A673 (cell line): Measurements from ENCODE around the gene EML6. TPM values are rescaled to one million over a fixed set of nuclear protein-coding genes. Genes with fewer than 3 reads are reported as not detected.
A peak's percentile ranks its signal among the peaks of the same experiment; 100 is the strongest.

ENCODE experiments used
- BruUV-seq: library from RNA; stranded (reverse); fragments of 400-500 nt; replicated peaks from 2 replicates; lab custom pipeline; 2021; lab: Mats Ljungman, UMichigan
- CTCF ChIA-PET: fragments of 300-600 bp; sonication (Branson Sonifier 250); formaldehyde crosslinking; loops from one replicate; lab custom pipeline; 2022; ENCODE audit warnings: antibody characterized with exemption; lab: Charles Lee
- POLR2A ChIA-PET: fragments of 300-600 bp; sonication (Branson Sonifier 250); formaldehyde crosslinking; loops from one replicate; lab custom pipeline; 2022; ENCODE audit warnings: antibody characterized with exemption; ENCODE audit not compliant: low non-redundant PET; lab: Charles Lee
- DNase-seq: peaks from one replicate; pipeline ENCODE4 v3.0.0-alpha.2; 2015; ENCODE audit warnings: low spot score
- H3K27ac ChIP-seq: fragments of 200-600 bp; sonication (generic); 2 replicates; pipeline ENCODE4 v1.5.1; 2016; ENCODE audit warnings: mixed run types, low read depth, mild to moderate bottlenecking, mixed read lengths, antibody characterized with exemption, low read length; ENCODE audit not compliant: poor library complexity, severe bottlenecking
- H3K27me3 ChIP-seq: fragments of 200-600 bp; sonication (generic); replicated peaks from 2 replicates; pipeline ENCODE4 v1.6.1; 2017; ENCODE audit warnings: mixed run types, low read depth, mild to moderate bottlenecking, mixed read lengths, antibody characterized with exemption, low read length; ENCODE audit not compliant: insufficient read depth, poor library complexity
- H3K36me3 ChIP-seq: fragments of 200-600 bp; sonication (generic); 2 replicates; pipeline ENCODE4 v1.6.1; 2016; ENCODE audit warnings: mixed run types, mild to moderate bottlenecking, mixed read lengths, antibody characterized with exemption, low read length; ENCODE audit not compliant: insufficient read depth, poor library complexity, severe bottlenecking
- H3K4me1 ChIP-seq: fragments of 200-600 bp; sonication (generic); 2 replicates; pipeline ENCODE4 v1.6.1; 2017; ENCODE audit warnings: mixed run types, mild to moderate bottlenecking, mixed read lengths, antibody characterized with exemption, low read length; ENCODE audit not compliant: insufficient read depth, poor library complexity, severe bottlenecking
- H3K4me3 ChIP-seq: fragments of 200-600 bp; sonication (generic); 2 replicates; pipeline ENCODE4 v1.5.1; 2016; ENCODE audit warnings: low read depth, mixed run types, mild to moderate bottlenecking, mixed read lengths, low read length; ENCODE audit not compliant: poor library complexity, severe bottlenecking
- H3K9me3 ChIP-seq: fragments of 200-600 bp; sonication (generic); 2 replicates; pipeline ENCODE4 v1.6.1; 2016; ENCODE audit warnings: mixed run types, low read depth, mild to moderate bottlenecking, mixed read lengths, antibody characterized with exemption, low read length; ENCODE audit not compliant: poor library complexity, severe bottlenecking
- EZH2 ChIP-seq: fragments of 200-600 bp; sonication (generic); IDR thresholded peaks from 2 replicates; pipeline ENCODE4 v1.6.1; 2017; ENCODE audit warnings: borderline replicate concordance, low read depth, mild to moderate bottlenecking, mixed read lengths, antibody characterized with exemption, low read length; ENCODE audit not compliant: poor library complexity, severe bottlenecking
- intact Hi-C: fragments of 100-400 bp; cut with micrococcal nuclease; formaldehyde crosslinking; loops from one replicate; pipeline ENCODE4 v1.10.0; 2022; ENCODE audit not compliant: unreplicated experiment
- total RNA-seq: library from RNA; stranded (reverse); gene quantifications from 2 replicates; pipeline ENCODE4 v1.2.3, GENCODE V29; 2021
- TF ChIP-seq, protein P1 (sequence below): fragments of 300-800, 200-600 bp; sonication (generic); conservative IDR thresholded peaks from 2 replicates; pipeline ENCODE4 v1.5.1; 2017; ENCODE audit warnings: low read depth, mild to moderate bottlenecking, antibody characterized with exemption, low read length, moderate library complexity, mixed read lengths

The EML6 gene
- total RNA-seq, 1 experiment from 2014 or later = 1.9 TPM

- POLR2A ChIA-PET = no interaction called here
- no peaks in the 10 kb centered on the region for H3K4me1 ChIP-seq
- CTCF ChIA-PET = interaction anchor here (0.6 kb wide), 1 partner anchor 537 kb away, joined by 9 read pairs; no protein-coding TSS in a partner anchor
- TF ChIP-seq, protein P1, sequence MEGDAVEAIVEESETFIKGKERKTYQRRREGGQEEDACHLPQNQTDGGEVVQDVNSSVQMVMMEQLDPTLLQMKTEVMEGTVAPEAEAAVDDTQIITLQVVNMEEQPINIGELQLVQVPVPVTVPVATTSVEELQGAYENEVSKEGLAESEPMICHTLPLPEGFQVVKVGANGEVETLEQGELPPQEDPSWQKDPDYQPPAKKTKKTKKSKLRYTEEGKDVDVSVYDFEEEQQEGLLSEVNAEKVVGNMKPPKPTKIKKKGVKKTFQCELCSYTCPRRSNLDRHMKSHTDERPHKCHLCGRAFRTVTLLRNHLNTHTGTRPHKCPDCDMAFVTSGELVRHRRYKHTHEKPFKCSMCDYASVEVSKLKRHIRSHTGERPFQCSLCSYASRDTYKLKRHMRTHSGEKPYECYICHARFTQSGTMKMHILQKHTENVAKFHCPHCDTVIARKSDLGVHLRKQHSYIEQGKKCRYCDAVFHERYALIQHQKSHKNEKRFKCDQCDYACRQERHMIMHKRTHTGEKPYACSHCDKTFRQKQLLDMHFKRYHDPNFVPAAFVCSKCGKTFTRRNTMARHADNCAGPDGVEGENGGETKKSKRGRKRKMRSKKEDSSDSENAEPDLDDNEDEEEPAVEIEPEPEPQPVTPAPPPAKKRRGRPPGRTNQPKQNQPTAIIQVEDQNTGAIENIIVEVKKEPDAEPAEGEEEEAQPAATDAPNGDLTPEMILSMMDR = no peak
- TF ChIP-seq EZH2 = no peak
- H3K27ac ChIP-seq = no peak overlapping the region
- H3K4me3 ChIP-seq = no peak overlapping the region
- H3K36me3 ChIP-seq = no peaks in the 10 kb centered on the region
- no peaks in the 10 kb centered on the region for H3K27me3 ChIP-seq
- no peaks in the 10 kb centered on the region for H3K9me3 ChIP-seq
- DNase-seq = no peak
- no TSS peak for BruUV-seq
- intact Hi-C loops = no loop called here
Observed at GRCh38 chr2:54845094-54845493, 121.6 kb downstream of the EML6 start.

DNA sequence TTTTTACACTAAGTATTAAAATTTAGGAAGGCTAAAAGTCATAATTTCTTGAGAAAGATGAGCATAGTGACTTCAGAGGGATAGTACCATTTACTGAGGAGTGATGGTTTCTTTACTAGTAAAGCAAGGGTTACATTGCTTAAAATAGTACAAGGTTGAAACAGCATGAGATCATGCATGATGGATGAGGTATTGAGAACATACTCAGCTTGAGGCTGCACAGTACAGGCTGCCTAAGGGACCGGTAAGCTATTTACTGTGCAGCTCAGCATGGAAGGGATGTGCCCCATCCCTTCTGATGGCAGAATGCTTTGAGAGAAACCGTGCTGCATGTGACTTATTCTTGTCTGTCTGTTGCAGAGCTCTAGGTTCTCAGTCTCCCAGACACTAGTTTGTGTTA lies 122.1 kb downstream of the EML6 start:
- CTCF ChIA-PET = no interaction called here
- POLR2A ChIA-PET = no interaction called here
- H3K4me3 ChIP-seq = no peak overlapping the region
- H3K27me3 ChIP-seq = no peaks in the 10 kb centered on the region
- no TSS peak for BruUV-seq
- TF ChIP-seq, protein P1 = no peak
- TF ChIP-seq EZH2 = no peak
- DNase-seq = peak; percentile 49
- no peaks in the 10 kb centered on the region for H3K4me1 ChIP-seq
- intact Hi-C loops = no loop called here
- H3K27ac ChIP-seq = no peak overlapping the region
- no peaks in the 10 kb centered on the region for H3K36me3 ChIP-seq
- no peaks in the 10 kb centered on the region for H3K9me3 ChIP-seq

DNA sequence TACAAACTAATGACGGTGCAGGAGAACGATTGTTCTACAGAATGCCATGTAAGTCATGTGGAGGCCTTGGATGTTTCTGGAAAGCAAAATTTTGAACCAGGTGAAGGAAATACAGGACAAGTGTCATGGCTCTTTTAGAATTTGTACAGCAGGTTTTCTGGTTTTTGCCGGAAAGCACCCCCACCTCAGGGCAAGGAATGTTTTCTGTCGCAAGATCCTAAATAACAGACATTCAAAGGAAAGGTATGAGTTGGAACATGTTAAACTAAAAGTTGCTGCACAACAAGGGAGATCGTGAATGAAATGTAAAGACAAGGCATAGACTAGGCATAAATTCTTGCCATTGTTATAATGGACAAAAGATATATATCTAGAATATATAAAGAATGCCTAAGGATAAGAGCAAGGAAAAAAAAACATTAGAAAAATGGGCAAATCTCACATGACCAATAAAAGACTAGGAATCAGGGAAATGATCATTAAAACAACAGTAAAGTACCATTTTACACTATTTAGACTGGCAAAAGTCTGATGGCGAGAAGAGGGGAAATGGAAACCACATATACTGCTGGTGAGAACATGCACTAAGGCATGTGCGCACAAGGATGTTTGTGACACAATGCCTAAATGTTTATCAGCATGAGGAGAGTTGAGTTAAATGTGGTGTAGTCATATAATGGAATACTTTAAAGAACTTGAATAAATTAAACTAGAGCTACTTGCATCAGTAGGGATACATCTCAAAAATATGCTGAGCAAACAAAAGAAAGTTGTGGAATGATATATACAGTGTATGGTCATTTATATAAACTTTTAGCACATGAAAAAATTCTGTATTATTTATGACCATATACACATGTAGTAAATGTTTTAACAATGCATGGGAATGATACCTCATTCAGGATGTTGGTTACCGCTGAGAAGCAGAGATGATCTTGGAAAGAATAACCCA lies 127.0 kb downstream of the EML6 start:
- intact Hi-C loops = no loop called here

More for the DNA sequence above, 127.0 kb downstream of the EML6 start:
- POLR2A ChIA-PET = no interaction called here
- BruUV-seq = no TSS peak
- Histone ChIP-seq H3K4me1 (no peaks in the 10 kb centered on the region), H3K9me3 (no peaks in the 10 kb centered on the region), H3K36me3 (no peaks in the 10 kb centered on the region), H3K4me3 (no peak overlapping the region), H3K27ac (no peak overlapping the region), H3K27me3 (no peaks in the 10 kb centered on the region)
- TF ChIP-seq, protein P1 = no peak
- no peak for TF ChIP-seq EZH2
- CTCF ChIA-PET = no interaction called here
- DNase-seq = no peak
